ENCODE measurements around the gene IQSEC1.
"Not testable (repeated sequence)": the region's sequence is repeated elsewhere in the genome, so short reads cannot be mapped to it uniquely, and the experiment has no call there.

IQSEC1 gene

GRCh38 chr3:12853847-12854246 lies 219.4 kb downstream of the IQSEC1 start:
- DNase-seq, result not testable (repeated sequence)

- DNase-seq, result no peak
Observed at GRCh38 chr3:12852201-12852600, 221.0 kb downstream of the IQSEC1 start.
